HepG2 (cell line): ENCODE measurements around the gene RBX1.

Source experiments
- ATF5 ChIP-seq: sonication (generic); formaldehyde crosslinking; IDR thresholded peaks from 2 replicates; pipeline ENCODE4 v1.4.0; 2020; ENCODE audit warnings: mild to moderate bottlenecking, low read depth, missing genetic modification reagents
- JUND ChIP-seq: sonication (generic); formaldehyde crosslinking; IDR thresholded peaks from 2 replicates; pipeline ENCODE4 v1.8.0; 2022; ENCODE audit warnings: mild to moderate bottlenecking, missing genetic modification reagents
- RAD21 ChIP-seq: fragments of 450-650 bp; formaldehyde crosslinking; IDR thresholded peaks from 2 replicates; pipeline ENCODE4 v1.5.0; 2020; ENCODE audit warnings: mild to moderate bottlenecking
- SIN3A ChIP-seq: IDR thresholded peaks from 2 replicates; pipeline ENCODE4 v1.6.1; 2011; ENCODE audit warnings: low read depth, mild to moderate bottlenecking, control low read depth, low read length, borderline replicate concordance
- SRF ChIP-seq: IDR thresholded peaks from 2 replicates; pipeline ENCODE4 v1.6.1; 2011; ENCODE audit warnings: mild to moderate bottlenecking, low read depth, low read length, moderate library complexity
- ZMYM2 ChIP-seq: sonication (generic); formaldehyde crosslinking; IDR thresholded peaks from 2 replicates; pipeline ENCODE4 v1.8.0; 2022; ENCODE audit warnings: mild to moderate bottlenecking, missing genetic modification reagents
- ZNF354B ChIP-seq: sonication (generic); formaldehyde crosslinking; IDR thresholded peaks from 2 replicates; pipeline ENCODE4 v1.8.0; 2022; ENCODE audit warnings: mild to moderate bottlenecking, missing genetic modification reagents
- ZSCAN9 ChIP-seq: IDR thresholded peaks from 2 replicates; pipeline ENCODE4 v1.6.1; 2016; ENCODE audit warnings: borderline replicate concordance

DNA sequence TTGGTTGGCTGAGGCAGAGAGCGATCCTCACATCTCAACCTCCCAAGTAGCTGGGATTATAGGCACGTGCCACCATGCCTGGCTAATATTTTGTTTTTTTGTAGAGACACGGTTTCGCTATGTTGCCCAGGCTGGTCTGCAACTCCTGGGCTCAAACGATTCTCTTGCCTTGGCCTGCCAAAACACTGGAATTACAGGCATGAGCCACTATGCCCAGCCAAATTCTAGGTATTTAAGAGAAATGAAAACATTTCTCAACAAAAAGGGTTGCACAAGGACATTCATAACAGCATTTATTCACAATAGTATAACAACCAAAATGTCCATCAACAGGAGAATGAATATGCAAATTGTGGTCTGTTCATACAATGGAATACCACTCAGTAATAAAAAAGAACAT, 31.7 kb upstream of the RBX1 start:
- TF ChIP-seq ATF5 (CRISPR knock-in tag) (no peak), RAD21 (CRISPR knock-in tag) (no peak), SIN3A (no peak), ZMYM2 (CRISPR knock-in tag) (no peak), JUND (CRISPR knock-in tag) (no peak), ZSCAN9 (no peak), SRF (no peak), ZNF354B (CRISPR knock-in tag) (no peak)
